OCI-LY3 (cell line): ENCODE data around the gene PCDHB1.

Experiments used
- EZH2phosphoT487 ChIP-seq: fragments of 200-600 bp; shearing (Covaris generic); IDR thresholded peaks from 2 replicates; pipeline ENCODE4 v1.6.1; 2018; ENCODE audit warnings: antibody characterized with exemption, mixed run types, low read depth
- TF ChIP-seq, protein P1 (sequence below): fragments of 200-600, 300-600 bp; sonication (generic); IDR thresholded peaks from 2 replicates; pipeline ENCODE4 v1.5.1; 2014; ENCODE audit warnings: antibody characterized with exemption, low read length, low read depth

DNA sequence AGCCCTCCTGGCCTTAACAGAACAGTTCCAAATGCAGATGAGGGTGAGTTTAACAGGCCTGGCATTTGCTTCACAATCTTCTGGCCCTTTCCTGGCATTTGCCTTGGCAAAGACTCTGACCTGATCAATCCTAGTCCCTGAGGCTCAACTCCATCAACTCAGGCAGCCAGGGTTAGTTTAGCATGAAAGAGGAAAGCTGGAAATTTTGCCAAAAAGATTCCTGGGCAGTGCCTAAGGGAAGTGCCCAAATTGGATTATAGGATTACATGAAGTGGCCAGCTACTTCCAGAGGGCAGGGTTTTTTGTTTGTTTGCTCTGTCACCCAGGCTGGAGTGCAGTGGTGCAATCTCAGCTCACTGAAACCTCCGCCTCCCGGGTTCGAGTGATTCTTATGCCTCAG is 48.1 kb upstream of the PCDHB1 start:
- TF ChIP-seq, protein P1, sequence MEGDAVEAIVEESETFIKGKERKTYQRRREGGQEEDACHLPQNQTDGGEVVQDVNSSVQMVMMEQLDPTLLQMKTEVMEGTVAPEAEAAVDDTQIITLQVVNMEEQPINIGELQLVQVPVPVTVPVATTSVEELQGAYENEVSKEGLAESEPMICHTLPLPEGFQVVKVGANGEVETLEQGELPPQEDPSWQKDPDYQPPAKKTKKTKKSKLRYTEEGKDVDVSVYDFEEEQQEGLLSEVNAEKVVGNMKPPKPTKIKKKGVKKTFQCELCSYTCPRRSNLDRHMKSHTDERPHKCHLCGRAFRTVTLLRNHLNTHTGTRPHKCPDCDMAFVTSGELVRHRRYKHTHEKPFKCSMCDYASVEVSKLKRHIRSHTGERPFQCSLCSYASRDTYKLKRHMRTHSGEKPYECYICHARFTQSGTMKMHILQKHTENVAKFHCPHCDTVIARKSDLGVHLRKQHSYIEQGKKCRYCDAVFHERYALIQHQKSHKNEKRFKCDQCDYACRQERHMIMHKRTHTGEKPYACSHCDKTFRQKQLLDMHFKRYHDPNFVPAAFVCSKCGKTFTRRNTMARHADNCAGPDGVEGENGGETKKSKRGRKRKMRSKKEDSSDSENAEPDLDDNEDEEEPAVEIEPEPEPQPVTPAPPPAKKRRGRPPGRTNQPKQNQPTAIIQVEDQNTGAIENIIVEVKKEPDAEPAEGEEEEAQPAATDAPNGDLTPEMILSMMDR, result no peak
- TF ChIP-seq EZH2phosphoT487, result no peak
